Measurements from ENCODE around the gene NFIB.
A peak's percentile ranks its signal among the peaks of the same experiment; 100 is the strongest.

The NFIB gene

GRCh38 chr9:14318934-14319580, 5.1 kb upstream of the NFIB start:
- peak; percentile 63 for DNase-seq

GRCh38 chr9:14318361-14318760, 4.4 kb upstream of the NFIB start:
- peak; percentile 20 for DNase-seq

GRCh38 chr9:14317667-14318320, 3.9 kb upstream of the NFIB start:
- peak; percentile 27 for DNase-seq

GRCh38 chr9:14316602-14317300, 2.8 kb upstream of the NFIB start:
- peak; percentile 77 for DNase-seq

- peak; percentile 87 for DNase-seq
Measured at GRCh38 chr9:14315875-14316601, 2.1 kb upstream of the NFIB start.

GRCh38 chr9:14314929-14315874, 1.3 kb upstream of the NFIB start:
- peak; percentile 99 for DNase-seq

GRCh38 chr9:14314424-14314928, 535 bp upstream of the NFIB start:
- peak; percentile 97 for DNase-seq

GRCh38 chr9:14313378-14313940, 482 bp downstream of the NFIB start:
- DNase-seq, result peak; percentile 87

GRCh38 chr9:14312719-14313377, 1.1 kb downstream of the NFIB start:
- DNase-seq, result peak; percentile 87

- DNase-seq, result peak; percentile 58
Measured at GRCh38 chr9:14311956-14312685, 1.8 kb downstream of the NFIB start.

- DNase-seq, result peak; percentile 32
Measured at GRCh38 chr9:14311171-14311949, 2.6 kb downstream of the NFIB start.

GRCh38 chr9:14310311-14310710, 3.6 kb downstream of the NFIB start:
- DNase-seq, result peak; percentile 39

- peak; percentile 69 for DNase-seq
Measured at GRCh38 chr9:14309403-14309802, 4.5 kb downstream of the NFIB start.

GRCh38 chr9:14308853-14309145, 5.1 kb downstream of the NFIB start:
- DNase-seq, result peak; percentile 18

- DNase-seq, result peak; percentile 51
Measured at GRCh38 chr9:14307989-14308852, 5.7 kb downstream of the NFIB start.

- no peak for DNase-seq
Measured at GRCh38 chr9:14306672-14307660, 7.0 kb downstream of the NFIB start.

GRCh38 chr9:14306188-14306587, 7.8 kb downstream of the NFIB start:
- DNase-seq, result no peak

Data from NCI-H69 (cell line).